Frontal cortex (tissue), 4 donors: ENCODE measurements around the gene CNN3. TPM values are rescaled to one million over a fixed set of nuclear protein-coding genes. Genes with fewer than 3 reads are reported as not detected.

Experiments
- DNase-seq, 2 donors: peaks; one replicate each; pipeline ENCODE4 v3.0.0; 2012; ENCODE audit warnings: low spot score in 2 of 2
- FAIRE-seq: peaks from 2 replicates; lab custom pipeline; 2012; peaks lifted over from hg19 to GRCh38; lab: Jason Lieb, UNC
- total RNA-seq: library from RNA; depleted of rRNA; stranded (reverse); fragments of >200 nt; gene quantifications from one replicate; pipeline ENCODE4 v1.2.3, GENCODE V29; 2014
- donor health status: control.
- donor health status: control.
- donor health status: control.

CNN3 gene
- total RNA-seq, 1 donor from 2014 or later, result 171 TPM

DNA sequence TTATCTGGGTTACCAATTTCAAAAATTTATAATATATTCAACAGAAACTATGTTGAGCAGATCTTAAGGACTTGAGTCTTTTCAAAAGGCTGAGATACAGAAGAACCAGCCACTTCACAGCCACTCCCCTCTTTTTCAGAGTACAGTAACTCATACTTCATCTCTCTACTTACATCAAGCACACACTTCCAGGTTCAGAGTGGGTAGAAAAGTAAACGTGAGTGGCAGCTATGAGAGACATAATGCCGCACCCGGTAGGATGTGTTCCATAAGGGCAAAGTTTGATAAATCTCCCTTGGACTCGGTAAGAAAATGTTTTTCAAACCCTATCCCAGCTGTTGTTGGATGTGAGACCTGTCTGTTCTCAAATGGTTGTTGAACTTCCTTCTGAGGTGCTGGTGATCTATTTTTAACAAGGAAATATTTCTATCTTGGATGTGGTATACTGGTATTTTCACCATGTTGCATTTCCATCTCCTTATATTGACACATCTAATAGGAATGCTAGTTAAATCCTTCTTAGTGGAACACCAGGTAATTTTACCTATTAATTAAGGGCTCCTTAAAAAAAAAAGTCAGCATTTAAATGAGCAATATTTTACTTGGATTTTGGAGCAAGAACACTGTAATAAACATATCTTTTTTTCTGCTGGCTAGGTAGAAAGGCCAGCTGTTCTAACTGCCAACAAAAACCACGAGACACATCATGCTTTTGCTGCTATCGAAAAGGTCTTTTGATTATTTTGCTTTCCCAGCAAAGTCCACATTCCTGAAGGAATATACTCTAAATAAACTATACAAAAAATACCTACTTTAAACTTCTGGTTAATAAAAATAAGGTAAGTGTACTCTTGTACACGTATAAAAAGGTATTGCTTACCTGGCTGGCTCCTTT is 28.2 kb downstream of the CNN3 start:
- DNase-seq, result no peak
- no peak for FAIRE-seq

- DNase-seq, result no peak
- no peak for FAIRE-seq
These were observed 31.4 kb downstream of the CNN3 start for GRCh38 chr1:94895518-94895917.

- DNase-seq (no peak), FAIRE-seq (no peak)
These were observed 32.3 kb downstream of the CNN3 start for GRCh38 chr1:94894630-94895029.

- no peak for FAIRE-seq
- no peak for DNase-seq
These were observed 34.2 kb downstream of the CNN3 start for GRCh38 chr1:94892604-94893254.

GRCh38 chr1:94888201-94888600 is 38.7 kb downstream of the CNN3 start:
- FAIRE-seq (no peak), DNase-seq (no peak)

- DNase-seq, result no peak
- FAIRE-seq, result no peak
These were observed 39.2 kb downstream of the CNN3 start for GRCh38 chr1:94887603-94888171.

DNA sequence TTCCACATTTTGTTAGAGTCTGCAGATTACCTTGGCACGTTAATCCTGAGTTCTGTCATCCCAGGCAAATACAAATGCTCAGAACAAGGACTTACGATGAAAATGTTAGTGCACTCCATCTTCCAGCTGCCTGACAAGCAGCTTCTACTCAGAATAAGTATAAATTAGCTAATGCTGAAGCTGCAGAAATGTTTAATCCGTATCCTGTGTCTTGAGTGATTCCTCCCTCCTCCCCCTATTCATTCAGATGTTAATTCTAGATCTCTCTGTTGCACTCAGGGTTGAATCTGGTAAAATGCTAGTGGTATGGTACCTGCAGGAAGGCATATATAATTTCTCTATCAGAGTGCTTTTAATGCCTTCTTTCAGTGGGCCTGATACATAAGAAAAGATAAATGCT is 39.8 kb downstream of the CNN3 start:
- FAIRE-seq (no peak), DNase-seq (no peak)

GRCh38 chr1:94886361-94886760 is 40.5 kb downstream of the CNN3 start:
- FAIRE-seq (no peak), DNase-seq (no peak)

- no peak for FAIRE-seq
- no peak for DNase-seq
These were observed 42.4 kb downstream of the CNN3 start for GRCh38 chr1:94884507-94884906.

GRCh38 chr1:94884106-94884505 is 42.8 kb downstream of the CNN3 start:
- FAIRE-seq (no peak), DNase-seq (no peak)

- FAIRE-seq (no peak), DNase-seq (peak in 1 of 2 donors; percentile 19)
These were observed 43.2 kb downstream of the CNN3 start for GRCh38 chr1:94883691-94884090.

DNA sequence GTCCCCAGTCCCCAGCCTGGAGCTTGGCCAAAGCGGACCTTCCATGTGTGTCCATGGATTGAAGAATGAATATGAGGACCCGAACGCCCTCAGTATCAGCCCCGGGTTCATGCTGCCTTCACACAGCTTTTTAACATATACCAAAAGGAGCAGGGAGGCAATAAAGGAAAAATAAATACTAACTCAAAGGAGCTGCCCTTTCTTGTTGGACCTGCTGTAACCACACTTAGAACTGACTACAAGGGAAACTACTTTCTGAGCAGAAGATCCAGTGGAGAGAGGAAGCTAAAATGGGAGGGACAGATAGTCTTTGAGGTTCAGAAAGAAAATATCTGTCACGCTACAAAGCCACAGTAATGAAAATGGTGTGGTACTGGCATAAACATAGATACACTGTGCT is 48.6 kb downstream of the CNN3 start:
- FAIRE-seq (no peak), DNase-seq (no peak)

GRCh38 chr1:94876362-94876761 is 50.5 kb downstream of the CNN3 start:
- FAIRE-seq (no peak), DNase-seq (no peak)

- DNase-seq, result no peak
- FAIRE-seq, result no peak
These were observed 51.1 kb downstream of the CNN3 start for GRCh38 chr1:94875794-94876193.

DNA sequence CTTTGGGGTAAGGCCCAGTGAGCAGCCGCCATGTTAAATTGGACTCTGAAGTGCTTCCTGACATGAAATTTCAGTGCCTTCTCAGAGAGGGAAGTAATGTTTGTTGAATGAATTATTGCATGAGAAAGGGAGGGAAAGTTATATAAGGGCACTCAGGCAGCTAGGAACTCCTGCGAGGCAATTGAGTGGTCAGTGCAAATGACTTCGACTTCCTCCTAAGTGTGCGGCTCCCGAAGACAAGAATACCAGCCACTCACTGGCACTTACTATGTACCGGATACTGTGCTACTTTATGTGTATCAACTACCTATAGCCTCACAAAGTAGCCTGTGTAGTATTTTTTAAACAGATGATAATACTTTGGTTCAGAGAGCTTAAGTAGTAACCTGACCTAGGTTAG is 52.5 kb downstream of the CNN3 start:
- DNase-seq, result no peak
- no peak for FAIRE-seq

GRCh38 chr1:94873520-94874351 is 53.2 kb downstream of the CNN3 start:
- FAIRE-seq, result peak; percentile 88
- peak; percentile 32 to 69 for DNase-seq

GRCh38 chr1:94872771-94873495 is 54.0 kb downstream of the CNN3 start:
- FAIRE-seq (no peak), DNase-seq (no peak)

DNA sequence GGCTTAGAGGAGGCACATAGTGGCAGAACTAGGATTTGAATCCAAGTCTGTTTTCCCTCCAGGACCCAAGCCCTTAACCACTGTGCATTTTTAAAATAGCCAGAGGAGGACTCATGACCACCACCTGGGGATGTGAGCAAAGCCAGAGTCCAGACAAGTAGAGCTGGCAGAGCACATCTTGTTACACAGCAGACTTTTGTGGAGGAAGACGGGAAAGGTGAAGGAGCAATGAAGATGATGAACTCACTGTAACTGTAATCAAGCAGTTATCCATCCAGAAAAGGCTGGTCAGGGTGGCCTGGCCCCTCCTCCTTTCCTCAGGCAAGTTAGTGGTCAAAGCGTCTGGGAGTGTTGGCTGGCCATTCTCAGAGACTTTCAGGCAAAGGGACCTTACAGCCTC is 55.9 kb downstream of the CNN3 start:
- FAIRE-seq, result no peak

GRCh38 chr1:94866164-94866807 is 60.6 kb downstream of the CNN3 start:
- DNase-seq, result no peak
- FAIRE-seq, result no peak

More for the DNA sequence above, 55.9 kb downstream of the CNN3 start:
- DNase-seq, result no peak
